Activated CD8-positive, alpha-beta memory T cell treated with anti-CD3 and anti-CD28 coated beads, Interleukin-2, amount 50 U/mL, for 48 hours (primary cell): ENCODE data around the gene RPL32.
A peak's percentile ranks its signal among the peaks of the same experiment; 100 is the strongest.
"Not testable (repeated sequence)": the region's sequence is repeated elsewhere in the genome, so short reads cannot be mapped to it uniquely, and the experiment has no call there.

Experiments
- DNase-seq: peaks from one replicate; pipeline ENCODE4 v3.0.0-alpha.2; 2020

The RPL32 gene

GRCh38 chr3:12803371-12803770 is 38.0 kb downstream of the RPL32 start:
- DNase-seq = peak; percentile 44

GRCh38 chr3:12799525-12800440 is 41.6 kb downstream of the RPL32 start:
- no peak for DNase-seq

- DNase-seq = no peak
Observed at GRCh38 chr3:12798559-12799179, 42.7 kb downstream of the RPL32 start.

- DNase-seq = peak; percentile 42
Observed at GRCh38 chr3:12797892-12798558, 43.3 kb downstream of the RPL32 start.

- DNase-seq = no peak
Observed at GRCh38 chr3:12797124-12797891, 44.1 kb downstream of the RPL32 start.

GRCh38 chr3:12796171-12797123 is 44.9 kb downstream of the RPL32 start, which contains the start of gene CAND2:
CAND2 (plus strand) TSS chr3:12796680; CDS start chr3:12796721, 41 bp downstream.
- DNase-seq = peak; percentile 68

- no peak for DNase-seq
Observed at GRCh38 chr3:12793701-12794100, 47.7 kb downstream of the RPL32 start.

GRCh38 chr3:12791430-12791829 is 49.9 kb downstream of the RPL32 start:
- no peak for DNase-seq

- DNase-seq = not testable (repeated sequence)
Observed at GRCh38 chr3:12787967-12788690, 53.2 kb downstream of the RPL32 start.

- peak; percentile 65 for DNase-seq
Observed at GRCh38 chr3:12787346-12787745, 54.0 kb downstream of the RPL32 start.

- no peak for DNase-seq
Observed at GRCh38 chr3:12785096-12785495, 56.3 kb downstream of the RPL32 start.
